DOHH2 (cell line): Measurements from ENCODE around the gene SLC16A3.

ENCODE experiments used
- H3F3A ChIP-seq: fragments of 200-600 bp; sonication (generic), shearing (Covaris generic); 2 replicates; pipeline ENCODE4 v1.6.0; 2016; ENCODE audit warnings: antibody characterized with exemption, mild to moderate bottlenecking; ENCODE audit not compliant: control insufficient read depth, insufficient read depth
- H3K27ac ChIP-seq: fragments of 200-600 bp; sonication (generic); 2 replicates; pipeline ENCODE4 v1.5.1; 2014; ENCODE audit warnings: low read depth, mild to moderate bottlenecking, low read length, moderate library complexity
- H3K27me3 ChIP-seq: fragments of 200-600 bp; sonication (generic); 2 replicates; pipeline ENCODE4 v1.6.1; 2014; ENCODE audit warnings: mild to moderate bottlenecking, low read length, mixed read lengths; ENCODE audit not compliant: control insufficient read depth
- H3K36me3 ChIP-seq: fragments of 200-600 bp; sonication (generic); 2 replicates; pipeline ENCODE4 v1.6.1; 2014; ENCODE audit warnings: mild to moderate bottlenecking, low read length, moderate library complexity, mixed read lengths; ENCODE audit not compliant: control insufficient read depth
- H3K4me1 ChIP-seq: fragments of 200-600 bp; sonication (generic); 2 replicates; pipeline ENCODE4 v1.6.1; 2014; ENCODE audit warnings: mild to moderate bottlenecking, low read length, mixed read lengths; ENCODE audit not compliant: control insufficient read depth
- H3K4me2 ChIP-seq: fragments of 200-600 bp; sonication (generic); 2 replicates; pipeline ENCODE4 v1.6.0; 2014; ENCODE audit warnings: mild to moderate bottlenecking, low read length, moderate library complexity
- H3K4me3 ChIP-seq: fragments of 200-600 bp; sonication (generic); 2 replicates; pipeline ENCODE4 v1.5.1; 2014; ENCODE audit warnings: mild to moderate bottlenecking, low read length, mixed read lengths
- H3K79me2 ChIP-seq: fragments of 200-600 bp; sonication (generic); 2 replicates; pipeline ENCODE4 v1.6.1; 2014; ENCODE audit warnings: mild to moderate bottlenecking, low read length, mixed read lengths; ENCODE audit not compliant: control insufficient read depth
- H3K9me2 ChIP-seq: fragments of 200-600 bp; sonication (generic); replicated peaks from 2 replicates; pipeline ENCODE4 v1.6.1; 2014; ENCODE audit warnings: mild to moderate bottlenecking, low read length, mixed read lengths; ENCODE audit not compliant: control insufficient read depth
- H3K9me3 ChIP-seq: fragments of 200-600 bp; sonication (generic); 2 replicates; pipeline ENCODE4 v1.6.1; 2014; ENCODE audit warnings: antibody characterized with exemption, low read length, mixed read lengths; ENCODE audit not compliant: control insufficient read depth, insufficient read depth
- H4K20me1 ChIP-seq: fragments of 200-600 bp; sonication (generic); 2 replicates; pipeline ENCODE4 v1.6.0; 2014; ENCODE audit warnings: low read depth, mild to moderate bottlenecking, antibody characterized with exemption, low read length, moderate library complexity; ENCODE audit not compliant: control insufficient read depth, insufficient read depth
- EZH2phosphoT487 ChIP-seq: fragments of 200-600 bp; sonication (generic); IDR thresholded peaks from 2 replicates; pipeline ENCODE4 v1.6.1; 2017; ENCODE audit warnings: borderline replicate concordance, mild to moderate bottlenecking, antibody characterized with exemption, low read length, moderate library complexity, mixed read lengths
- TF ChIP-seq, protein P1 (sequence below): fragments of 200-600 bp; sonication (generic); IDR thresholded peaks from one replicate; pipeline ENCODE4 v1.5.1; 2014; ENCODE audit warnings: antibody characterized with exemption, mild to moderate bottlenecking, low read depth, low read length; ENCODE audit not compliant: poor library complexity, severe bottlenecking

The SLC16A3 gene

DNA sequence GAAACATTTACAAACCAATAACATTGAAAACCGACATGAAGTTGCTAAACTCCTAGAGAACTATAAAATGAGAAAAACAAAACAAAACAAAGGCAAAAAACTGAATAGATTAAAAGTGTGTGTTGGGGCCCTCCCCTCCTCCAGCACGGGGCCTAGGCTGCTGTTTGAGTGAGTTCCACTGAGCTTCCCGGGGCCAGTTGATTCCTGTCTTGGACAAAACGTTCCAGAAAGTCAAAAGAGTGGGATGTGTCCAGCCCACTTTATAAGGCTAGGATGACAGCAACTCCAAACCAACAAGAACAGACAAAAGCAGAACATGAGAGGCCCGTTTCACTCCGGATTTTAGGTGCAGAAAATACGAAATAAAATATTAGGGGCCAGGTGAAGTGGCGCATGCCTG is 56.3 kb downstream of the SLC16A3 start:
- H3K9me2 ChIP-seq, result no peaks in the 10 kb centered on the region
- no peak overlapping the region for H3K4me2 ChIP-seq
- H3K4me3 ChIP-seq, result no peak overlapping the region
- peaks cover 22% of the 10 kb centered on the region for H3K27me3 ChIP-seq
- TF ChIP-seq, protein P1, sequence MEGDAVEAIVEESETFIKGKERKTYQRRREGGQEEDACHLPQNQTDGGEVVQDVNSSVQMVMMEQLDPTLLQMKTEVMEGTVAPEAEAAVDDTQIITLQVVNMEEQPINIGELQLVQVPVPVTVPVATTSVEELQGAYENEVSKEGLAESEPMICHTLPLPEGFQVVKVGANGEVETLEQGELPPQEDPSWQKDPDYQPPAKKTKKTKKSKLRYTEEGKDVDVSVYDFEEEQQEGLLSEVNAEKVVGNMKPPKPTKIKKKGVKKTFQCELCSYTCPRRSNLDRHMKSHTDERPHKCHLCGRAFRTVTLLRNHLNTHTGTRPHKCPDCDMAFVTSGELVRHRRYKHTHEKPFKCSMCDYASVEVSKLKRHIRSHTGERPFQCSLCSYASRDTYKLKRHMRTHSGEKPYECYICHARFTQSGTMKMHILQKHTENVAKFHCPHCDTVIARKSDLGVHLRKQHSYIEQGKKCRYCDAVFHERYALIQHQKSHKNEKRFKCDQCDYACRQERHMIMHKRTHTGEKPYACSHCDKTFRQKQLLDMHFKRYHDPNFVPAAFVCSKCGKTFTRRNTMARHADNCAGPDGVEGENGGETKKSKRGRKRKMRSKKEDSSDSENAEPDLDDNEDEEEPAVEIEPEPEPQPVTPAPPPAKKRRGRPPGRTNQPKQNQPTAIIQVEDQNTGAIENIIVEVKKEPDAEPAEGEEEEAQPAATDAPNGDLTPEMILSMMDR, result no peak
- TF ChIP-seq EZH2phosphoT487, result no peak
- no peaks in the 10 kb centered on the region for H3K36me3 ChIP-seq
- H3F3A ChIP-seq, result no peaks in the 10 kb centered on the region
- no peak overlapping the region for H3K27ac ChIP-seq
- no peaks in the 10 kb centered on the region for H3K79me2 ChIP-seq
- H3K4me1 ChIP-seq, result no peaks in the 10 kb centered on the region
- no peaks in the 10 kb centered on the region for H3K9me3 ChIP-seq
- H4K20me1 ChIP-seq, result no peaks in the 10 kb centered on the region

DNA sequence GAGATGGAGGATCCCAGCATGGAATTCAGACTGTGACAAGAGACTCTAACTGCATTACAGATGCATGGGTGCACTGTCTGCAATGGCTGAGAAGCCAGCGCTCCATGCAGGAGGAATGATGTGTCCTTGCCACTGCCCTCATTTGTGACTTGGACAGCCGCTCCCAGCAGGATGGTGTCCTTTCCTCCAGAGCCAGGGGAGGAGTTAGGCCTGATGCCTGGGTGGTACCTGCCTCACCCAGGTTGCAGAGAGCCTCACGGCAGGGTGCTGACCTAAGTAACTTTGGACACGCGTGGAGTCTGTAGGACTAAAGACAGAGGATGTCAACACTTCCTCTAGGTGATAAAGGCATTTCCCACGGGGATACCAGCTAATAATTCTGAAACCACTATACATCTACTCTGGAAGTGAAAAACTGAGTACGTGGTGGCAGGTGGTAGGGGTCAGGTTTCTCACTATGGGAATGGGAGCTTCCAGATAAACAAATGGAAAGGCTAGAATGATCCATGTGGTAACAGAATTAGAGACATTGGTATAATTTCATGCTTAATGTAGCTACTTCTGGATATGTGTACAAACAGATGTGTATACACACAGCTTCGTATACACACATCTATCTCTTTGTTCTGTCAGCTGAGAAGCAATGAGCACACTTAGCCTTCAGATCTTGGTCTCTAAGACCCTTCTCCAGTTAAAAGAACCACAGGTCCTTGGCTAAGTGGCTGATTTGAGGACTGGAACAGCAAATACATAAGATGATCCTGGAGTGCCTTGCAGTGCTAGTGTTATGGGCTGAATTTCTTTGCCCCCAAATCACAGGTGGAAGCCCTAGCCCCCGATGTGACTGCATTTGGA is 58.4 kb downstream of the SLC16A3 start:
- no peaks in the 10 kb centered on the region for H3K9me3 ChIP-seq
- H3K27ac ChIP-seq, result no peak overlapping the region
- no peaks in the 10 kb centered on the region for H3K9me2 ChIP-seq
- H3K36me3 ChIP-seq, result no peaks in the 10 kb centered on the region
- peaks cover 22% of the 10 kb centered on the region for H3K27me3 ChIP-seq
- no peaks in the 10 kb centered on the region for H3F3A ChIP-seq
- no peak overlapping the region for H3K4me2 ChIP-seq
- TF ChIP-seq EZH2phosphoT487, result no peak
- TF ChIP-seq, protein P1, result no peak
- H3K79me2 ChIP-seq, result peaks cover 6% of the 10 kb centered on the region
- no peak overlapping the region for H3K4me3 ChIP-seq
- peaks cover 7% of the 10 kb centered on the region for H3K4me1 ChIP-seq
- H4K20me1 ChIP-seq, result no peaks in the 10 kb centered on the region

DNA sequence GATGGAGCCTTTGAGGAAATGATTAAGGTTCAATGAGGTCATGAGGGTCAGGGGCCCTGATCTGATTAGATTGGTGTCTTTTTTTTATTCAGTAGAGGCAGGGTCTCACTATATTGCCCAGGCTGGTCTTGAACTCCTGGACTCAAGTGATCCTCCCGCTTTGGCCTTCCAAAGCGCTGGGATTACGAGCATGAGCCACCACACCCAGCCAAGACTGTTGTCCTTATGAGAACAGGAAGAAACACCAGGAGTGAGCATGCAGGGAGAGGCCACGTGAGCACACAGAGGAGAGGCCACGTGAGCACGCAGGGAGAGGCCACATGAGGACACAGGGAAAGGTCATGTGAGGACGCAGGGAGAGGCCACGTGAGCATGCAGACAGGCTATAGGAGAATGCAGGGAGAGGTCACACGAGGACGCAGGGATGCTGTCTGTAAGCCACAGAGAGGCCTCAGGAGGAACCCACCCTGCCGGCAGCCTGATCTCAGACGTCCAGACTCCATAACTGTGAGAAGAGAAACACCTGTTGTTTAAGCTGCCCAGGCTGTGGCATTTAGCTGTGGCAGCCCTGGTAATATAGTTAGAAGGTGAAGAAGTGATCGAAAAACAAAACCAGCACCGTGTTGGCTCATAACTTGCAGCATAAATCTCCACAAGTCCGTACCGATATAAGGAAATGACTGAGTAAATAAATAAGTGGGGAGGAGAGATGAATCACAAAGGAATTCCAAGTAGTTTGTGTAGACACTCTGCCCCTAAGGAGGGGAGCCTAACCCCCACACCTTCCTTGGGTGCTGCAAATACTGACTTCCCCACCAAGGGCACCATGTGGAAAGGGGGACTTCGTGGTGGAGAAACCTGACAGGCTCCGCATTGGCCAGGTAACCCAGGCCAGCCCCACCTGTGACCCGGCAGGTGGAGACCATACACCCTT is 59.3 kb downstream of the SLC16A3 start:
- H3K9me3 ChIP-seq, result no peaks in the 10 kb centered on the region
- no peaks in the 10 kb centered on the region for H3K36me3 ChIP-seq
- H3F3A ChIP-seq, result no peaks in the 10 kb centered on the region
- H3K4me1 ChIP-seq, result peaks cover 7% of the 10 kb centered on the region
- H3K4me2 ChIP-seq, result no peak overlapping the region
- H3K4me3 ChIP-seq, result no peak overlapping the region
- peaks cover 8% of the 10 kb centered on the region for H3K79me2 ChIP-seq
- no peaks in the 10 kb centered on the region for H4K20me1 ChIP-seq
- H3K27ac ChIP-seq, result no peak overlapping the region
- H3K9me2 ChIP-seq, result no peaks in the 10 kb centered on the region
- TF ChIP-seq, protein P1, result no peak
- TF ChIP-seq EZH2phosphoT487, result no peak
- peaks cover 22% of the 10 kb centered on the region for H3K27me3 ChIP-seq
